AG20443 (cell line): ENCODE data around the gene MYO7A.
A peak's percentile ranks its signal among the peaks of the same experiment; 100 is the strongest.

ENCODE experiments used
- DNase-seq: peaks from one replicate; pipeline ENCODE4 v3.0.0; 2012; ENCODE audit warnings: low spot score, mixed read lengths

Gene MYO7A

GRCh38 chr11:77127920-77128691 lies at the start of gene MYO7A:
Gene MYO7A, plus strand, starts transcription at chr11:77128246. Its CDS starts 2,389 bp downstream, at chr11:77130635.
- peak; percentile 43 for DNase-seq

GRCh38 chr11:77079666-77080065 lies 48.4 kb upstream of the MYO7A start:
- DNase-seq, result no peak

GRCh38 chr11:77080643-77081210 lies 47.3 kb upstream of the MYO7A start:
- DNase-seq, result peak; percentile 58

- DNase-seq, result no peak
Measured at GRCh38 chr11:77081381-77081851, 46.6 kb upstream of the MYO7A start.

GRCh38 chr11:77081976-77082836 lies 45.8 kb upstream of the MYO7A start:
- DNase-seq, result no peak

GRCh38 chr11:77082838-77083565 lies 45.0 kb upstream of the MYO7A start:
- DNase-seq, result peak; percentile 69

- no peak for DNase-seq
Measured at GRCh38 chr11:77083566-77084245, 44.3 kb upstream of the MYO7A start.

GRCh38 chr11:77084581-77085191 lies 43.4 kb upstream of the MYO7A start:
- no peak for DNase-seq

- no peak for DNase-seq
Measured at GRCh38 chr11:77085652-77086051, 42.4 kb upstream of the MYO7A start.

GRCh38 chr11:77086521-77087472 lies 41.2 kb upstream of the MYO7A start:
- DNase-seq, result no peak

GRCh38 chr11:77087723-77088225 lies 40.3 kb upstream of the MYO7A start:
- no peak for DNase-seq

GRCh38 chr11:77088236-77089003 lies 39.6 kb upstream of the MYO7A start:
- no peak for DNase-seq

- no peak for DNase-seq
Measured at GRCh38 chr11:77089004-77089545, 39.0 kb upstream of the MYO7A start.

GRCh38 chr11:77090046-77090372 lies 38.0 kb upstream of the MYO7A start:
- no peak for DNase-seq

GRCh38 chr11:77090373-77091111 lies 37.5 kb upstream of the MYO7A start:
- DNase-seq, result no peak

GRCh38 chr11:77091146-77091940 lies 36.7 kb upstream of the MYO7A start:
- peak; percentile 92 for DNase-seq

GRCh38 chr11:77092382-77092781 lies 35.7 kb upstream of the MYO7A start:
- DNase-seq, result no peak
